Measurements from ENCODE around the gene TMEM41B.
"Not testable (repeated sequence)": the region's sequence is repeated elsewhere in the genome, so short reads cannot be mapped to it uniquely, and the experiment has no call there.

Gene TMEM41B

GRCh38 chr11:9332655-9333054, 18.3 kb upstream of the TMEM41B start:
- ATAC-seq = no peak
- TF ChIP-seq ZFP3 (CRISPR knock-in tag; IDR thresholded peaks at IDR 0.05) (no peak), CSRNP3 (CRISPR knock-in tag; IDR thresholded peaks at IDR 0.05) (no peak), TCF4 (CRISPR knock-in tag; IDR thresholded peaks at IDR 0.05; ENCODE audit: borderline replicate concordance) (no peak)

DNA sequence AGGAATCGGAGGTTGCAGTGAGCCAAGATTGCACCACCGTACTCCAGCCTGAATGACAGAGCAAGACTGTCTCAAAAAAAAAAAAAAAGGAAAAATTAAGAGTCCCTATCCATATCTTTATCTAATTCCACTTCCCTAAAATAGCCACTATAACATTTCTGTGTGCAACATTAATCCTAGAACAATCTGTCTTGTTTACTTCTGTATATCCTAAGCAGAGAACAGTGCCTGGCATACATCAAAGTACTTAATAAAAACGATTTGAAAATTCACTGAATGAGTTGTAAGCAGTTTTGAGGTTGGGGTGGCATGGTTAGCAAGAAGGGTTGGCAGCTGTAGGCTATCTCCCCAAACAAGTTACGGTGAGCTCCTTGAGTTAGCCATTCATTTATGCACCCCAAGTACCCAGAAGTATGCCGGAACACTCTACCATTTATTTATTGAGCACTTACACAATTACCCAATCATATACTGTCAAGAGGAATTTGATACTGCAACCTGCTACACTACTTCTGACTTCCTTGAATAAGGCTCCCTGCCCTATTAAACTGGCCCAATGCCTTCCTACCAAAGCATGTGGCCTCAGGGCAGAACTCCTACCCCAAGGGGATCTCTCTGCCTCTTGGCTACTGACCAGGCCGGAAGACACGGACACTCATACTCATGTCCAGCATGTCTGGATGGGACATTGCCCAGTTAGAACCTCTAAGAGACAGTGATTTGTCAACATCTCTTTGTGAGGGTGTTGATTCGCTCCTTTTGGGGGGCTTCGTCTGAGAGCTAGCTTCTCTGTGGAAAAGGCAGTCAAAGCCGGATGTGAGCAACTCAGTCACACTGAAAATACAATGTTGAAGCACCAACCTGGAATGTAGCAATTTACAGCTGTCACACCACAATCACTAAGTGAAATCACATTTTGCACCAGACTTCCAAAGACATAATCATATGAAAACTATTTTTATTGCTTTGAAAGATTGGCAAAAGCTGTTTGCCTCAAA, 16.3 kb upstream of the TMEM41B start:
- ATAC-seq = peak; percentile 85
- no peak for TF ChIP-seq ZNF8 (CRISPR knock-in tag; IDR thresholded peaks at IDR 0.05)
- no peak for TF ChIP-seq ARNTL (CRISPR knock-in tag; IDR thresholded peaks at IDR 0.05; ENCODE audit: borderline replicate concordance, low read depth)
- no peak for TF ChIP-seq ISL1 (CRISPR knock-in tag; IDR thresholded peaks at IDR 0.05)
- TF ChIP-seq, protein P1, sequence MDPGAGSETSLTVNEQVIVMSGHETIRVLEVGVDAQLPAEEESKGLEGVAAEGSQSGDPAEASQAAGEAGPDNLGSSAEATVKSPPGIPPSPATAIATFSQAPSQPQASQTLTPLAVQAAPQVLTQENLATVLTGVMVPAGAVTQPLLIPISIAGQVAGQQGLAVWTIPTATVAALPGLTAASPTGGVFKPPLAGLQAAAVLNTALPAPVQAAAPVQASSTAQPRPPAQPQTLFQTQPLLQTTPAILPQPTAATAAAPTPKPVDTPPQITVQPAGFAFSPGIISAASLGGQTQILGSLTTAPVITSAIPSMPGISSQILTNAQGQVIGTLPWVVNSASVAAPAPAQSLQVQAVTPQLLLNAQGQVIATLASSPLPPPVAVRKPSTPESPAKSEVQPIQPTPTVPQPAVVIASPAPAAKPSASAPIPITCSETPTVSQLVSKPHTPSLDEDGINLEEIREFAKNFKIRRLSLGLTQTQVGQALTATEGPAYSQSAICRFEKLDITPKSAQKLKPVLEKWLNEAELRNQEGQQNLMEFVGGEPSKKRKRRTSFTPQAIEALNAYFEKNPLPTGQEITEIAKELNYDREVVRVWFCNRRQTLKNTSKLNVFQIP (CRISPR knock-in tag; IDR thresholded peaks at IDR 0.05; ENCODE audit: borderline replicate concordance, low read depth) = no peak
- no peak for TF ChIP-seq PPARA (CRISPR knock-in tag; IDR thresholded peaks at IDR 0.05; ENCODE audit: borderline replicate concordance)
- no peak for TF ChIP-seq SNAI2 (CRISPR knock-in tag; IDR thresholded peaks at IDR 0.05)
- no peak for TF ChIP-seq ZFP30 (CRISPR knock-in tag; IDR thresholded peaks at IDR 0.05)
- no peak for TF ChIP-seq GLIS3 (CRISPR knock-in tag; IDR thresholded peaks at IDR 0.05)
- no peak for TF ChIP-seq ZNF565 (CRISPR knock-in tag; conservative IDR thresholded peaks at IDR 0.05; ENCODE audit: low read depth)
- no peak for TF ChIP-seq ZC3H10 (CRISPR knock-in tag; IDR thresholded peaks at IDR 0.05)
- TF ChIP-seq CSDC2 (CRISPR knock-in tag; IDR thresholded peaks at IDR 0.05) = no peak
- no peak for TF ChIP-seq ESRRG (CRISPR knock-in tag; IDR thresholded peaks at IDR 0.05)
- TF ChIP-seq OSR1 (CRISPR knock-in tag; IDR thresholded peaks at IDR 0.05) = no peak
- no peak for TF ChIP-seq TOX (CRISPR knock-in tag; IDR thresholded peaks at IDR 0.05; ENCODE audit: borderline replicate concordance)
- TF ChIP-seq CSRNP3 (CRISPR knock-in tag; IDR thresholded peaks at IDR 0.05) = no peak
- TF ChIP-seq, protein P2, sequence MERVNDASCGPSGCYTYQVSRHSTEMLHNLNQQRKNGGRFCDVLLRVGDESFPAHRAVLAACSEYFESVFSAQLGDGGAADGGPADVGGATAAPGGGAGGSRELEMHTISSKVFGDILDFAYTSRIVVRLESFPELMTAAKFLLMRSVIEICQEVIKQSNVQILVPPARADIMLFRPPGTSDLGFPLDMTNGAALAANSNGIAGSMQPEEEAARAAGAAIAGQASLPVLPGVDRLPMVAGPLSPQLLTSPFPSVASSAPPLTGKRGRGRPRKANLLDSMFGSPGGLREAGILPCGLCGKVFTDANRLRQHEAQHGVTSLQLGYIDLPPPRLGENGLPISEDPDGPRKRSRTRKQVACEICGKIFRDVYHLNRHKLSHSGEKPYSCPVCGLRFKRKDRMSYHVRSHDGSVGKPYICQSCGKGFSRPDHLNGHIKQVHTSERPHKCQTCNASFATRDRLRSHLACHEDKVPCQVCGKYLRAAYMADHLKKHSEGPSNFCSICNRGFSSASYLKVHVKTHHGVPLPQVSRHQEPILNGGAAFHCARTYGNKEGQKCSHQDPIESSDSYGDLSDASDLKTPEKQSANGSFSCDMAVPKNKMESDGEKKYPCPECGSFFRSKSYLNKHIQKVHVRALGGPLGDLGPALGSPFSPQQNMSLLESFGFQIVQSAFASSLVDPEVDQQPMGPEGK (CRISPR knock-in tag; IDR thresholded peaks at IDR 0.05; ENCODE audit: borderline replicate concordance) = no peak
- no peak for TF ChIP-seq CREB5 (CRISPR knock-in tag; IDR thresholded peaks at IDR 0.05; ENCODE audit: low read depth)
- no peak for TF ChIP-seq BACH2 (CRISPR knock-in tag; IDR thresholded peaks at IDR 0.05; ENCODE audit: borderline replicate concordance)
- no peak for TF ChIP-seq ZFP3 (CRISPR knock-in tag; IDR thresholded peaks at IDR 0.05)

- ATAC-seq = no peak
- TF ChIP-seq GLIS3 (CRISPR knock-in tag; IDR thresholded peaks at IDR 0.05) = no peak
- no peak for TF ChIP-seq ZFP30 (CRISPR knock-in tag; IDR thresholded peaks at IDR 0.05)
- TF ChIP-seq CREB5 (CRISPR knock-in tag; IDR thresholded peaks at IDR 0.05; ENCODE audit: low read depth) = no peak
Observed at GRCh38 chr11:9320047-9320446, 5.7 kb upstream of the TMEM41B start.

DNA sequence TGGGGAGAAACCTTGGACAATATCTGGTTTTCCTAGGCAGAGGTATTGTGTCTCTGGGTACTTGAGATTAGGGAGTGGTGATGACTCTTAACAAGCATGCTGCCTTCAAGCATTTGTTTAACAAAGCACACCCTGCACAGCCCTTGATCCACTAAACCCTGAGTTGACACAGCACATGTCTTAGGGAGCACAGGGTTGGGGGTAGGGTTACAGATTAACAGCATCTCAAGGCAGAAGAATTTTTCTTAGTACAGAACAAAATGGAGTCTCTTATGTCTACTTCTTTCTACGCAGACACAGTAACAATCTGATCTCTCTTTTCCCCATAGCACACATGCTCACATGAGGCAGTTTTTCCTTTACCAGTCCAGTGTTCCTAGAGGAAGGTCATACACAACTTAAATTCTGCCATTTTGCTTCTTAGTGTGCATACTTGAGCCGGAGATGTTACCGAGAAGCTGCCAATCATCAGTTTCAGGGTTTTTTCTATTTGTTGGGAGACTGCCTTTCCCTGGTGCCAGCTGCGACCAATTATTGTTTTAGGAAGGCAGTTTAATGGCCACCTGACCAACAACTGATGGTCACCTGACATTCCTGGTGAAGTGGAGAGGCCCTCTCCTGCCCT, 5.1 kb upstream of the TMEM41B start:
- ATAC-seq = not testable (repeated sequence)

GRCh38 chr11:9318442-9319376, 4.3 kb upstream of the TMEM41B start:
- not testable (repeated sequence) for ATAC-seq

Measured in SK-N-SH treated with all-trans-retinoic acid at 6 μM for 48 hours (cell line).